Trophoblast cell (in vitro differentiated cells and primary cell): Measurements from ENCODE around the gene C4A.
"Not testable (repeated sequence)": the region's sequence is repeated elsewhere in the genome, so short reads cannot be mapped to it uniquely, and the experiment has no call there.

ENCODE experiments used
- DNase-seq, 2 donors: peaks; one replicate each; pipeline ENCODE4 v3.0.0-alpha.2; 2016
- H2AFZ ChIP-seq: 2 replicates; pipeline ENCODE4 v1.6.1; 2013; ENCODE audit warnings: low read length, moderate library complexity, mild to moderate bottlenecking; ENCODE audit not compliant: insufficient read depth, poor library complexity
- H2AK5ac ChIP-seq: 2 replicates; pipeline ENCODE4 v1.6.1; 2013; ENCODE audit warnings: mild to moderate bottlenecking, low read length
- H2BK120ac ChIP-seq: 2 replicates; pipeline ENCODE4 v1.6.1; 2013; ENCODE audit warnings: low read length, mild to moderate bottlenecking, moderate library complexity; ENCODE audit not compliant: insufficient read depth, poor library complexity
- H2BK12ac ChIP-seq: 2 replicates; pipeline ENCODE4 v1.6.1; 2013; ENCODE audit warnings: mild to moderate bottlenecking, low read length, moderate library complexity
- H2BK5ac ChIP-seq: 2 replicates; pipeline ENCODE4 v1.6.1; 2013; ENCODE audit warnings: low read length, low read depth, moderate library complexity, mild to moderate bottlenecking; ENCODE audit not compliant: poor library complexity
- H3K14ac ChIP-seq: 2 replicates; pipeline ENCODE4 v1.6.1; 2013; ENCODE audit warnings: mild to moderate bottlenecking, low read length
- H3K18ac ChIP-seq: 2 replicates; pipeline ENCODE4 v1.6.1; 2013; ENCODE audit warnings: mild to moderate bottlenecking, low read length
- H3K23ac ChIP-seq: 2 replicates; pipeline ENCODE4 v1.6.1; 2013; ENCODE audit warnings: low read length
- H3K27ac ChIP-seq: 2 replicates; pipeline ENCODE4 v1.5.1; 2013; ENCODE audit warnings: low read depth, mild to moderate bottlenecking, inconsistent platforms, low read length, moderate library complexity
- H3K27me3 ChIP-seq: 2 replicates; pipeline ENCODE4 v1.6.1; 2013; ENCODE audit warnings: inconsistent platforms, mild to moderate bottlenecking, low read length, moderate library complexity; ENCODE audit not compliant: insufficient read depth
- H3K36me3 ChIP-seq, 2 experiments: 1 replicate in 1 of 2; 2 replicates in 1 of 2; pipeline ENCODE4 v1.6.1; 2013; ENCODE audit warnings: low read length in 2 of 2, mild to moderate bottlenecking in 2 of 2, moderate library complexity in 1 of 2; ENCODE audit not compliant: insufficient read depth in 2 of 2, control insufficient read depth in 1 of 2
- H3K4ac ChIP-seq: 2 replicates; pipeline ENCODE4 v1.6.1; 2013; ENCODE audit warnings: low read depth, mild to moderate bottlenecking, low read length, moderate library complexity
- H3K4me1 ChIP-seq, 2 experiments: 1 replicate in 1 of 2; 2 replicates in 1 of 2; pipeline ENCODE4 v1.6.1; 2013; ENCODE audit warnings: low read length in 2 of 2, mild to moderate bottlenecking in 2 of 2, moderate library complexity in 1 of 2; ENCODE audit not compliant: insufficient read depth in 2 of 2, control insufficient read depth in 1 of 2
- H3K4me2 ChIP-seq: 2 replicates; pipeline ENCODE4 v1.6.1; 2013; ENCODE audit warnings: inconsistent platforms, mild to moderate bottlenecking, low read length, moderate library complexity
- H3K4me3 ChIP-seq: 2 replicates; pipeline ENCODE4 v1.5.1; 2013; ENCODE audit warnings: mild to moderate bottlenecking, low read depth, low read length, inconsistent platforms
- H3K79me1 ChIP-seq: one replicate; pipeline ENCODE4 v1.6.1; 2013; ENCODE audit warnings: low read length
- H3K79me2 ChIP-seq: 2 replicates; pipeline ENCODE4 v1.6.1; 2013; ENCODE audit warnings: low read length, mild to moderate bottlenecking; ENCODE audit not compliant: control insufficient read depth, insufficient read depth, poor library complexity
- H3K9ac ChIP-seq: 2 replicates; pipeline ENCODE4 v1.6.1; 2013; ENCODE audit warnings: mild to moderate bottlenecking, low read length
- H3K9me3 ChIP-seq: 2 replicates; pipeline ENCODE4 v1.6.1; 2013; ENCODE audit warnings: low read depth, mild to moderate bottlenecking, control low read depth, inconsistent platforms, low read length; ENCODE audit not compliant: insufficient read depth
- H4K12ac ChIP-seq: 2 replicates; pipeline ENCODE4 v1.6.1; 2013; ENCODE audit warnings: low read depth, mild to moderate bottlenecking, low read length, moderate library complexity
- H4K8ac ChIP-seq: 2 replicates; pipeline ENCODE4 v1.6.1; 2013; ENCODE audit warnings: low read depth, mild to moderate bottlenecking, low read length, moderate library complexity
- H4K91ac ChIP-seq: one replicate; pipeline ENCODE4 v1.6.1; 2013; ENCODE audit warnings: low read depth, mild to moderate bottlenecking, low read length, moderate library complexity
- WGBS: extraction: QIAGEN DNeasy Blood & Tissue Kit; methylation state at CpG from one replicate; pipeline ENCODE4 v1.1.7; 2013; ENCODE audit warnings: missing lambda C conversion rate; ENCODE audit not compliant: insufficient read length, insufficient coverage; ENCODE audit errors: extremely low coverage; 5-methylcytosine and 5-hydroxymethylcytosine counted together

The C4A gene

DNA sequence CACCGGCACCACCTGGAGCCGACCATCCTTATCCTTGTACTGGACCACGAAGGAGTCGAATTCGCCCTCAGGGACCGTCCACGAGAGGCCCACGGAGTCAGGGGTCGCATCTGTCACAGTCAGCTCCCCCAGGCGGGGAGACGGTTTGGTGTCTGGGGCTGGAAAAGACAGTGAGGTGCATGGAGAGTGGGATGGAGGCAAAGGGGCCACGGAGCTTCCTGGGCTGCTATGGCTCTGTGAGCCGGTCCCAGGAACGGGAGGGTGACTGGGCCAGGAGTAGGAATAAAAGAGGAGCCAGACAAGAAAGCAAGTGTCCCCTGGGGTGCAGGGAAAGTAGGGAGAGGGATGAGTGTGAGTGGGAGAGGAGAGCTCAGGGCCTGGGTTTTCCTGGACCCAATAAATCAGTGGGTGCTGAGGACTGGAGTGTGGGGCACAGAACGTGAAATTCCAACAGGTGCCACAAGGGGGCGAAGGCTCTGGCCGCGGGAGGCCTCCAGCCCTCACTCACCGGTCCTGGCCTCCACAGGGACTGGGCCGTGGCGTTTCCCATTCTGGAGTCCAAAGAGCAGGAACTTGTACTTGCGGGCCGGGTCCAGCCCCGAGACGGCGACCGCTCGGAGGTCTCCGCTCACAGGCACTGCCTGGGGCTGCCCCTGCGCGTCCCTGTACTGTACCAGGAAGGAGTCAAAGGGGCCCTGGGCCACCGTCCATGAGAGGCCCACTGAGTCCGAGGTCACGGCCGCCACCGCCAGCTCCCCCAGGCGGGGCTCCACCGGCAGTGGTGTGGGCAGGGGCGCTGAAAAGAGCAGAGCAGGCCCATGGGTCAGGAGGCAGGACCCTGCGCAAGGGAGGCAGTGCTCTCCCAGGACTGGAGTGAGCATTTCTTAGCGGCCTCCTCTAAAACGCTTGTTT lies 66.3 kb downstream of the C4A start:
- Histone ChIP-seq H2BK5ac (no peak overlapping the region), H3K23ac (no peak overlapping the region)
- WGBS = no CpG with 5 or more reads among the region's 42 CpGs

DNA sequence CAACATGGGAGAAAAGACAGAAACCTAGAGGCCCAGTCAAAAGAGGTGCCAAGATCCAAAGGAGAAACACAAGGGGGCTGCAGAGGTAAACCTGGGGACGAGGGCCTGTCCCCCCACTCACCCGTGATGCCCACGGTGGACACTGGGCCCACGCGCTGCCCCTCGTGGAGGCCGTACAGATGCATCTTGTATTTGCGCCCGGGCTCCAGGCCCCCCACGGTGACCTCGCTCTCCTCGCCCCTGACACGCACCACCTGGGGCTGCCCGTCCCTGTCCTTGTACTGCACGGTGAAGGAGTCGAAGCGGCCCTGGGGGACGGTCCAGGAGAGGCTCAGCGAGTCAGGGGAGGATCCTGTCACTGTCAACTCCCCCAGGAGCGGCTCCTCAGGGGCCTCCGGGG lies 67.3 kb downstream of the C4A start:
- not testable (repeated sequence) for H3K9ac ChIP-seq, H3K79me2 ChIP-seq, H3K4me3 ChIP-seq, DNase-seq, H3K27ac ChIP-seq, H3K9me3 ChIP-seq, H4K12ac ChIP-seq, H3K23ac ChIP-seq, H2AFZ ChIP-seq, H2BK12ac ChIP-seq, H3K4me2 ChIP-seq, H4K91ac ChIP-seq, H2AK5ac ChIP-seq, H4K8ac ChIP-seq, H3K36me3 ChIP-seq, H2BK5ac ChIP-seq, H3K14ac ChIP-seq, H2BK120ac ChIP-seq, H3K79me1 ChIP-seq, H3K18ac ChIP-seq, H3K27me3 ChIP-seq, H3K4ac ChIP-seq
- H3K4me1 ChIP-seq = peaks cover 19 to 20% of the 10 kb centered on the region in 2 experiments
- WGBS = no CpG with 5 or more reads among the region's 21 CpGs

More for the DNA sequence above, 66.3 kb downstream of the C4A start:
- H4K91ac ChIP-seq = peak overlapping the region; percentile 64
- DNase-seq = peak; percentile 51 to 82
- peaks cover 19 to 20% of the 10 kb centered on the region in 2 experiments for H3K4me1 ChIP-seq
- no peaks in the 10 kb centered on the region for H3K9me3 ChIP-seq
- H3K4ac ChIP-seq = no peak overlapping the region
- peak overlapping the region; percentile 34 for H2BK12ac ChIP-seq
- no peak overlapping the region for H3K9ac ChIP-seq
- H3K18ac ChIP-seq = peak overlapping the region; percentile 51
- H3K4me3 ChIP-seq = no peak overlapping the region
- peak overlapping the region; percentile 21 for H2BK120ac ChIP-seq
- no peaks in the 10 kb centered on the region for H3K79me2 ChIP-seq
- peak overlapping the region; percentile 36 for H2AK5ac ChIP-seq
- no peak overlapping the region for H4K12ac ChIP-seq
- H3K36me3 ChIP-seq = no peaks in the 10 kb centered on the region
- H4K8ac ChIP-seq = peak overlapping the region; percentile 66
- peaks cover 8% of the 10 kb centered on the region for H3K79me1 ChIP-seq
- peak overlapping the region; percentile 16 for H3K14ac ChIP-seq
- H2AFZ ChIP-seq = no peak overlapping the region
- H3K4me2 ChIP-seq = no peak overlapping the region
- H3K27me3 ChIP-seq = no peaks in the 10 kb centered on the region
- H3K27ac ChIP-seq = no peak overlapping the region

DNA sequence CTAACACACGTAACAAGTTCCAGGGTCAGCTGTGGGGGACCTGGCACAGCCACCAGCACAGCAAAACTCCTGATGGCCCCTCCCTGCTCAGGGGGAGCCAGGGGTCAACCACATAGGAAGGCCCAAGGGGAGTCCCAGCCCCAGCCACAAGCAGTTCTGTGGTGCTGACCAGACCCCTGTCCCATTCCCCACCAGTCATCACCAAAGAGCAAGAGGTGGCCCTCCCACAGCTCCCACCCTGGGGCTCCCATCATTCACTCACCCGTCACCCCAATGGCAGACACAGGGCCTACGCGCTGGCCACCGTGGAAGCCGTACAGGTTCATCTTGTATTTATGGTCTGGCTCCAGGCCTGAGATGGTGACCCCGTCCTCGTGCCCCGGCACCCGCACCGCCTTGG lies 67.9 kb downstream of the C4A start:
- not testable (repeated sequence) for H3K27me3 ChIP-seq, H3K9ac ChIP-seq, H3K27ac ChIP-seq, H2AFZ ChIP-seq, H2BK120ac ChIP-seq, H3K23ac ChIP-seq, H3K18ac ChIP-seq, H2BK5ac ChIP-seq, H3K9me3 ChIP-seq, H3K4me2 ChIP-seq, DNase-seq, H2BK12ac ChIP-seq, H4K91ac ChIP-seq, H3K4ac ChIP-seq, H3K36me3 ChIP-seq, H3K79me1 ChIP-seq, H3K14ac ChIP-seq, H2AK5ac ChIP-seq, H3K4me3 ChIP-seq, H4K8ac ChIP-seq, H4K12ac ChIP-seq, H3K79me2 ChIP-seq
- H3K4me1 ChIP-seq = peaks cover 19 to 20% of the 10 kb centered on the region in 2 experiments
- no CpG with 5 or more reads among the region's 11 CpGs for WGBS

DNA sequence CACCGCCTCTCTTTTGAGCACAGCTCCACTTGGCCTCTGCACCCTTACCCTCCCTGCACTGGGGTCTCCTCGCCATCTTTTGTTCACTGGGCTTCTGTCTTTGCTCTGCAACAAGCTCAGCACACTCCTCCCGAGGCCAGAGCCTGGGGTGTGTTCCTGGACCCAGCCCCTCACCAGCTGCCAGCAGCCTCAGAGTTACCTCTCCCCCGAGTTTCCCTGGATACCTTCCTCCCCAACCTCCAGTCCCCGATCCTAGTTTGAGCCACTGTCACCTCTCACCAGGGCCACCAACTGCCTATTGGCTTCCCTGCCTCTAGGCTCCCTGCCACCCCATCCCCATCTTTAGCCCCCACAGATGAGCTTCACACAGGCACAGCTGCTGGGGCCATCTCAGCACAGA lies 68.7 kb downstream of the C4A start:
- Histone ChIP-seq H3K18ac (no peak overlapping the region), H3K79me2 (no peaks in the 10 kb centered on the region), H3K4me3 (no peak overlapping the region), H3K36me3 (no peaks in the 10 kb centered on the region), H2BK120ac (no peak overlapping the region), H3K23ac (no peak overlapping the region), H4K8ac (no peak overlapping the region), H3K4ac (no peak overlapping the region), H3K27ac (no peak overlapping the region), H3K79me1 (peaks cover 8% of the 10 kb centered on the region), H2AK5ac (no peak overlapping the region), H4K91ac (no peak overlapping the region), H3K4me1 (peaks cover 19 to 20% of the 10 kb centered on the region in 2 experiments), H3K9me3 (no peaks in the 10 kb centered on the region), H2BK12ac (no peak overlapping the region), H2BK5ac (no peak overlapping the region), H4K12ac (no peak overlapping the region), H3K4me2 (no peak overlapping the region), H3K27me3 (no peaks in the 10 kb centered on the region), H3K9ac (no peak overlapping the region), H3K14ac (no peak overlapping the region), H2AFZ (no peak overlapping the region)
- no CpG with 5 or more reads among the region's 5 CpGs for WGBS
- no peak for DNase-seq
